ENCODE measurements around the gene APOL2. TPM values are rescaled to one million over a fixed set of nuclear protein-coding genes. Genes with fewer than 3 reads are reported as not detected.
"Not testable (repeated sequence)": the region's sequence is repeated elsewhere in the genome, so short reads cannot be mapped to it uniquely, and the experiment has no call there.

APOL2 gene
- total RNA-seq, 1 donor from 2014 or later, result 63.8 TPM

GRCh38 chr22:36215981-36216380 lies 23.3 kb downstream of the APOL2 start:
- no peaks in the 10 kb centered on the region for H3K9me3 ChIP-seq
- no peak for DNase-seq (ENCODE audit: extremely low spot score in 2 of 2)
- no peak overlapping the region for H3K4me3 ChIP-seq
- no peaks in the 10 kb centered on the region for H3K4me1 ChIP-seq
- H3K36me3 ChIP-seq, result no peaks in the 10 kb centered on the region
- no peaks in the 10 kb centered on the region for H3K27me3 ChIP-seq
- no peak for TF ChIP-seq CTCF (IDR thresholded peaks at IDR 0.05)
- TF ChIP-seq POLR2A (IDR thresholded peaks at IDR 0.05), result no peak
- TF ChIP-seq POLR2AphosphoS5 (IDR thresholded peaks at IDR 0.05; ENCODE audit: insufficient read depth in 1 of 2, low read depth in 1 of 2), result no peak
- intact Hi-C loops (cut with DNase I), result no loop called here
- no peak overlapping the region for H3K27ac ChIP-seq

GRCh38 chr22:36213586-36213985 lies 25.7 kb downstream of the APOL2 start:
- Histone ChIP-seq H3K4me1 (no peaks in the 10 kb centered on the region), H3K4me3 (no peak overlapping the region), H3K9me3 (no peaks in the 10 kb centered on the region), H3K27me3 (no peaks in the 10 kb centered on the region), H3K27ac (no peak overlapping the region), H3K36me3 (no peaks in the 10 kb centered on the region)
- TF ChIP-seq POLR2A (IDR thresholded peaks at IDR 0.05) (no peak), CTCF (IDR thresholded peaks at IDR 0.05) (no peak), POLR2AphosphoS5 (IDR thresholded peaks at IDR 0.05; ENCODE audit: insufficient read depth in 1 of 2, low read depth in 1 of 2) (no peak)
- intact Hi-C loops (cut with DNase I), result no loop called here
- no peak for DNase-seq (ENCODE audit: extremely low spot score in 2 of 2)

GRCh38 chr22:36212901-36213300 lies 26.4 kb downstream of the APOL2 start:
- Histone ChIP-seq H3K4me3 (no peak overlapping the region), H3K36me3 (no peaks in the 10 kb centered on the region), H3K27ac (no peak overlapping the region), H3K27me3 (no peaks in the 10 kb centered on the region), H3K4me1 (no peaks in the 10 kb centered on the region), H3K9me3 (no peaks in the 10 kb centered on the region)
- intact Hi-C loops (cut with DNase I), result no loop called here
- no peak for DNase-seq (ENCODE audit: extremely low spot score in 2 of 2)
- TF ChIP-seq POLR2A (IDR thresholded peaks at IDR 0.05), result no peak
- TF ChIP-seq CTCF (IDR thresholded peaks at IDR 0.05), result no peak
- no peak for TF ChIP-seq POLR2AphosphoS5 (IDR thresholded peaks at IDR 0.05; ENCODE audit: insufficient read depth in 1 of 2, low read depth in 1 of 2)

GRCh38 chr22:36211237-36211861 lies 28.0 kb downstream of the APOL2 start:
- Histone ChIP-seq H3K27me3 (no peaks in the 10 kb centered on the region), H3K27ac (no peak overlapping the region), H3K9me3 (no peaks in the 10 kb centered on the region), H3K4me3 (no peak overlapping the region), H3K36me3 (no peaks in the 10 kb centered on the region), H3K4me1 (no peaks in the 10 kb centered on the region)
- intact Hi-C loops (cut with DNase I), result no loop called here
- TF ChIP-seq CTCF (IDR thresholded peaks at IDR 0.05), result no peak
- DNase-seq (ENCODE audit: extremely low spot score in 2 of 2), result no peak

GRCh38 chr22:36210224-36210623 lies 29.1 kb downstream of the APOL2 start:
- no peak for TF ChIP-seq POLR2AphosphoS5 (IDR thresholded peaks at IDR 0.05; ENCODE audit: insufficient read depth in 1 of 2, low read depth in 1 of 2)
- TF ChIP-seq CTCF (IDR thresholded peaks at IDR 0.05), result no peak
- TF ChIP-seq POLR2A (IDR thresholded peaks at IDR 0.05), result no peak
- Histone ChIP-seq H3K27me3 (no peaks in the 10 kb centered on the region), H3K4me1 (no peaks in the 10 kb centered on the region), H3K4me3 (no peak overlapping the region), H3K27ac (no peak overlapping the region), H3K36me3 (no peaks in the 10 kb centered on the region), H3K9me3 (no peaks in the 10 kb centered on the region)
- DNase-seq (ENCODE audit: extremely low spot score in 2 of 2), result no peak
- intact Hi-C loops (cut with DNase I), result no loop called here

DNA sequence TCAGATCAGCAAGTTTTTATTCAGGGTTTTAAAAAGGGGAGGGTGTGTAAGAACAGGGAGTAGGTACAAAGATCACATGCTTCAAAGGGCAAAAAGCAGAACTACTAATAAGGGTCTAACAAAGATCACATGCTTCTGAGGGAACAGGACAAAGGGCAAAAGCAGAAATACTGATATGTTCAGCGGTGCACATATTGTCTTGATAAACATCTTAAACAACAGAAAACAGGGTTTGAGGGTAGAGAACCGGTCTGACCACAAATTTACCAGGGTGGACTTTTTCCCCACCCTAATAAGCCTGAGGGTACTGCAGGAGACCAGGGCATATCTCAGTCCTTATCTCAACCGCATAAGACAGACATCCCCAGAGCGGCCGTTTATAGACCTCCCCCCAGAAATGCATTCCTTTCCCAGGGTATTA lies 29.8 kb downstream of the APOL2 start:
- DNase-seq (ENCODE audit: extremely low spot score in 2 of 2); H3K36me3 ChIP-seq; intact Hi-C loops (cut with DNase I); H3K27ac ChIP-seq; H3K9me3 ChIP-seq; H3K4me3 ChIP-seq; H3K4me1 ChIP-seq; H3K27me3 ChIP-seq: not testable (repeated sequence)
